Stomach (tissue), 4 donors: Measurements from ENCODE around the gene TECPR1.

Experiments used
- POLR2A ChIP-seq, 4 donors: fragments of 450-650 bp; IDR thresholded peaks; one replicate each; pipeline ENCODE4 v1.6.1; 2016; ENCODE audit warnings: antibody characterized with exemption in 4 of 4, control low read depth in 2 of 4, mild to moderate bottlenecking in 1 of 4, moderate library complexity in 1 of 4
- POLR2AphosphoS5 ChIP-seq, 3 donors: sonication (generic); formaldehyde crosslinking; IDR thresholded peaks; one replicate each; pipeline ENCODE4 v1.6.1; 2016; ENCODE audit warnings: antibody characterized with exemption in 3 of 3
- TF ChIP-seq, protein P1 (sequence below), 7 experiments: fragments of 450-650 bp in 4 of 7; fragments of 200-600 bp in 3 of 7; sonication (generic) in 3 of 7; IDR thresholded peaks; one replicate each; pipeline ENCODE4 v1.5.1; 2016 to 2019; ENCODE audit warnings: antibody characterized with exemption in 7 of 7, control low read depth in 2 of 7, mild to moderate bottlenecking in 1 of 7

DNA sequence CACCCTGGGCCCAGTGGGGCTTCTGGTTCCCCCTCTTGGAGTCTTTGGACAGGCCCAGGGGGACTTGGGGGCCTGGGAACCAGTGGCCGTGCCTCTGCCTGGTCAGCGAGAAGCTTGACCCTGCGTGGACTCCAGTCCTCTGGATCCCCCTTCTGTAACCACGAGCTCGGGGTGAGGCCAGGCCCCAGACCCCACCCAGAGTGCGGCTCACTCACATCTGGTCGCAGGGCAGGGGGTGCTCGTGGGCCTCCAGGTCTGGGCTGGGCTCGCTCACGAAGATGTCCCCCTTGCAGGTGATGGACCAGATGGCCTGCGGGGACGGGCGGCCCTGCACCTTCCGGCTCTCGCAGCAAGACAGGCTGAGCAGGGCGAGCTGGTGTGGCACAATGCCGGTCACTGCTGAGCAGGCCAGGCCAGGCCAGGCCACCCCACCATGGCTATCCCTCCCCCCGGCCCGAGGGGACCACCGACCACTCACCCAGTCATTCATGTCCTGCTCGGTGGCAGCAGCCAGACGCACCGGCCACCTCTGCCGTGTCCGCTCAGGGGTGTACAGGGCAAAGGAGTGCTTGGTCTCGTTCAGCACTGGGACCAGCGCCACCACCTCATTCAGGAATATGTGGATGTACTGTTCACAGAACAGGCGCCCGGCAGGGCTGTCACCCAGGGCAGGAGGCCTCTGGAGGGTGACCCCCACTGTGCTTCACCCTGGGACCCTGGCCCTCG is 21.1 kb downstream of the TECPR1 start:
- TF ChIP-seq, protein P1, sequence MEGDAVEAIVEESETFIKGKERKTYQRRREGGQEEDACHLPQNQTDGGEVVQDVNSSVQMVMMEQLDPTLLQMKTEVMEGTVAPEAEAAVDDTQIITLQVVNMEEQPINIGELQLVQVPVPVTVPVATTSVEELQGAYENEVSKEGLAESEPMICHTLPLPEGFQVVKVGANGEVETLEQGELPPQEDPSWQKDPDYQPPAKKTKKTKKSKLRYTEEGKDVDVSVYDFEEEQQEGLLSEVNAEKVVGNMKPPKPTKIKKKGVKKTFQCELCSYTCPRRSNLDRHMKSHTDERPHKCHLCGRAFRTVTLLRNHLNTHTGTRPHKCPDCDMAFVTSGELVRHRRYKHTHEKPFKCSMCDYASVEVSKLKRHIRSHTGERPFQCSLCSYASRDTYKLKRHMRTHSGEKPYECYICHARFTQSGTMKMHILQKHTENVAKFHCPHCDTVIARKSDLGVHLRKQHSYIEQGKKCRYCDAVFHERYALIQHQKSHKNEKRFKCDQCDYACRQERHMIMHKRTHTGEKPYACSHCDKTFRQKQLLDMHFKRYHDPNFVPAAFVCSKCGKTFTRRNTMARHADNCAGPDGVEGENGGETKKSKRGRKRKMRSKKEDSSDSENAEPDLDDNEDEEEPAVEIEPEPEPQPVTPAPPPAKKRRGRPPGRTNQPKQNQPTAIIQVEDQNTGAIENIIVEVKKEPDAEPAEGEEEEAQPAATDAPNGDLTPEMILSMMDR (IDR thresholded peaks at IDR 0.05): no peak
- TF ChIP-seq POLR2A (IDR thresholded peaks at IDR 0.05): no peak
- TF ChIP-seq POLR2AphosphoS5 (IDR thresholded peaks at IDR 0.05): no peak
